ENCODE results near the gene COPZ1. TPM values are rescaled to one million over a fixed set of nuclear protein-coding genes. Genes with fewer than 3 reads are reported as not detected.

COPZ1 gene
- total and polyA plus RNA-seq, 9 of the 15 experiments (the other 6 are each of a cell fraction or from before 2014, with no cell fraction given), result 137 to 487 (median 233) TPM

GRCh38 chr12:54394281-54394719, 69.4 kb downstream of the COPZ1 start (continued):
- TF ChIP-seq RREB1 (CRISPR knock-in tag; IDR thresholded peaks at IDR 0.05), result no peak
- no peak for TF ChIP-seq BRF1 (IDR thresholded peaks at IDR 0.05; ENCODE audit: borderline replicate concordance, extremely low read depth, insufficient read length)
- TF ChIP-seq HCFC1 (IDR thresholded peaks at IDR 0.05; ENCODE audit: low read depth, low read length), result no peak
- TF ChIP-seq KDM2B (CRISPR knock-in tag; IDR thresholded peaks at IDR 0.05), result no peak
- TF ChIP-seq ZNF3 (CRISPR knock-in tag; IDR thresholded peaks at IDR 0.05), result 0 out of 2 replicates have a peak, but pooled peaks have one; percentile 55
- no peak for TF ChIP-seq STAT5B (CRISPR knock-in tag; IDR thresholded peaks at IDR 0.05)
- TF ChIP-seq POLR2AphosphoS5 (IDR thresholded peaks at IDR 0.05; ENCODE audit: control insufficient read depth, insufficient read depth, low read depth, low read length), result no peak
- no peak for TF ChIP-seq KLF6 (CRISPR knock-in tag; IDR thresholded peaks at IDR 0.05; ENCODE audit: borderline replicate concordance)
- TF ChIP-seq BCOR (IDR thresholded peaks at IDR 0.05), result peak; percentile 97
- TF ChIP-seq ZNF785 (CRISPR knock-in tag; IDR thresholded peaks at IDR 0.05), result no peak
- TF ChIP-seq ZNF740 (CRISPR knock-in tag; IDR thresholded peaks at IDR 0.05), result peak; percentile 37; the same call in 1 of the 2 replicates
- TF ChIP-seq ZNF740 (tag; IDR thresholded peaks at IDR 0.05), result no peak
- no peak for TF ChIP-seq E2F1 (CRISPR knock-in tag; IDR thresholded peaks at IDR 0.05)
- no peak for TF ChIP-seq NEUROD1 (IDR thresholded peaks at IDR 0.05; ENCODE audit: borderline replicate concordance, low read depth, low read length, partially characterized antibody)
- no peak for TF ChIP-seq HNRNPH1 (optimal IDR thresholded peaks at IDR 0.05; ENCODE audit: low read depth, low read length)
- TF ChIP-seq BDP1 (IDR thresholded peaks at IDR 0.05; ENCODE audit: insufficient read depth, insufficient read length), result no peak
- TF ChIP-seq ZNF239 (CRISPR knock-in tag; IDR thresholded peaks at IDR 0.05), result no peak
- no peak for TF ChIP-seq ELF1 (tag; IDR thresholded peaks at IDR 0.05)
- peak; percentile 28 to 73 for TF ChIP-seq RAD21 (CRISPR knock-in tag; conservative IDR thresholded peaks at IDR 0.05 in 1 of 2, IDR thresholded peaks at IDR 0.05 in 1 of 2)
